Mucosa of descending colon (tissue), 3 donors: ENCODE data around the gene PLA2G6. TPM values are rescaled to one million over a fixed set of nuclear protein-coding genes. Genes with fewer than 3 reads are reported as not detected.

Experiments
- ATAC-seq: fragments of 200-7000 bp; cut with Tn5 transposase; one replicate; pipeline ENCODE4 v1.9.1; 2020; ENCODE audit warnings: mild to moderate bottlenecking, moderate library complexity
- DNase-seq, 3 donors: peaks; one replicate each; pipeline ENCODE4 v3.0.0-alpha.2; 2020
- H3K36me3 ChIP-seq: fragments of 200-600 bp; one replicate; pipeline ENCODE4 v1.8.0; 2021; ENCODE audit warnings: low read depth, mild to moderate bottlenecking
- H3K4me1 ChIP-seq: fragments of 200-600 bp; one replicate; pipeline ENCODE4 v1.8.0; 2021; ENCODE audit warnings: low read depth, mild to moderate bottlenecking
- H3K4me3 ChIP-seq: fragments of 200-600 bp; one replicate; pipeline ENCODE4 v1.8.0; 2021; ENCODE audit warnings: mild to moderate bottlenecking
- H3K9me3 ChIP-seq: fragments of 200-600 bp; one replicate; pipeline ENCODE4 v1.8.0; 2021; ENCODE audit warnings: mild to moderate bottlenecking
- CTCF ChIP-seq: fragments of 200-600 bp; IDR thresholded peaks from one replicate; pipeline ENCODE4 v1.8.0; 2022; ENCODE audit warnings: antibody characterized with exemption, mild to moderate bottlenecking
- intact Hi-C, 2 donors: fragments of 100-400 bp; cut with DNase I in 1 of 2; cut with micrococcal nuclease in 1 of 2; formaldehyde crosslinking; loops; one replicate each; pipeline versions ENCODE4 v1.11.0 to v1.11.1; 2022; cut with DNase I, micrococcal nuclease
- total RNA-seq, 3 donors: library from RNA; stranded (reverse); fragmentation: NEBNext Ultra II Directional in 2 of 3; extraction: Animal tissue kit (Norgen Biotek cat#: 25700) in 2 of 3; gene quantifications; one replicate each; pipeline versions ENCODE4 v1.2.1 to v1.2.4, GENCODE V29; 2021 to 2023
- donor health status: DM: no; HTN: no; CAD: no; lungs with moderate emphysema.
- donor health status: DM: no; HTN: no; CAD: no.
- donor health status: DM: no; HTN: yes; CAD: no.

Gene PLA2G6
- total RNA-seq, 3 donors from 2014 or later: 28.5 to 38.7 (median 35.9) TPM

- intact Hi-C loops: no loop called here
- Histone ChIP-seq H3K4me1 (peaks cover 20% of the 10 kb centered on the region), H3K9me3 (no peaks in the 10 kb centered on the region), H3K4me3 (no peak overlapping the region), H3K36me3 (no peaks in the 10 kb centered on the region)
- TF ChIP-seq CTCF: no peak
- ATAC-seq: no peak
- no peak for DNase-seq
These were observed 98.5 kb downstream of the PLA2G6 start for GRCh38 chr22:38082986-38083710.

GRCh38 chr22:38081941-38082828 lies 99.4 kb downstream of the PLA2G6 start:
- H3K4me1 ChIP-seq: peaks cover 20% of the 10 kb centered on the region
- no peaks in the 10 kb centered on the region for H3K36me3 ChIP-seq
- H3K4me3 ChIP-seq: no peak overlapping the region
- DNase-seq (peak in 1 of 3 donors; percentile 48), ATAC-seq (peak; percentile 6)
- intact Hi-C loops: no loop called here
- H3K9me3 ChIP-seq: no peaks in the 10 kb centered on the region
- TF ChIP-seq CTCF: no peak

GRCh38 chr22:38081636-38081940 lies 100.0 kb downstream of the PLA2G6 start:
- Histone ChIP-seq H3K9me3 (no peaks in the 10 kb centered on the region), H3K36me3 (no peaks in the 10 kb centered on the region), H3K4me3 (no peak overlapping the region), H3K4me1 (peaks cover 20% of the 10 kb centered on the region)
- ATAC-seq (no peak), DNase-seq (peak in 1 of 3 donors; percentile 50)
- intact Hi-C loops: no loop called here
- no peak for TF ChIP-seq CTCF

- peak in 2 of 3 donors; percentile 24 to 53 for DNase-seq
These were observed 100.6 kb downstream of the PLA2G6 start for GRCh38 chr22:38080850-38081635.

More at GRCh38 chr22:38080850-38081635, 100.6 kb downstream of the PLA2G6 start:
- Histone ChIP-seq H3K4me3 (no peak overlapping the region), H3K4me1 (peaks cover 20% of the 10 kb centered on the region), H3K36me3 (no peaks in the 10 kb centered on the region), H3K9me3 (no peaks in the 10 kb centered on the region)
- intact Hi-C loops: no loop called here
- peak; percentile 68 for ATAC-seq
- no peak for TF ChIP-seq CTCF
